ENCODE measurements around the gene NOXO1. TPM values are rescaled to one million over a fixed set of nuclear protein-coding genes. Genes with fewer than 3 reads are reported as not detected.
A peak's percentile ranks its signal among the peaks of the same experiment; 100 is the strongest.

Gene NOXO1
- total and polyA plus RNA-seq, 8 donors, result 0.35 to 1.6 (median 0.58) TPM; not detected in 1

DNA sequence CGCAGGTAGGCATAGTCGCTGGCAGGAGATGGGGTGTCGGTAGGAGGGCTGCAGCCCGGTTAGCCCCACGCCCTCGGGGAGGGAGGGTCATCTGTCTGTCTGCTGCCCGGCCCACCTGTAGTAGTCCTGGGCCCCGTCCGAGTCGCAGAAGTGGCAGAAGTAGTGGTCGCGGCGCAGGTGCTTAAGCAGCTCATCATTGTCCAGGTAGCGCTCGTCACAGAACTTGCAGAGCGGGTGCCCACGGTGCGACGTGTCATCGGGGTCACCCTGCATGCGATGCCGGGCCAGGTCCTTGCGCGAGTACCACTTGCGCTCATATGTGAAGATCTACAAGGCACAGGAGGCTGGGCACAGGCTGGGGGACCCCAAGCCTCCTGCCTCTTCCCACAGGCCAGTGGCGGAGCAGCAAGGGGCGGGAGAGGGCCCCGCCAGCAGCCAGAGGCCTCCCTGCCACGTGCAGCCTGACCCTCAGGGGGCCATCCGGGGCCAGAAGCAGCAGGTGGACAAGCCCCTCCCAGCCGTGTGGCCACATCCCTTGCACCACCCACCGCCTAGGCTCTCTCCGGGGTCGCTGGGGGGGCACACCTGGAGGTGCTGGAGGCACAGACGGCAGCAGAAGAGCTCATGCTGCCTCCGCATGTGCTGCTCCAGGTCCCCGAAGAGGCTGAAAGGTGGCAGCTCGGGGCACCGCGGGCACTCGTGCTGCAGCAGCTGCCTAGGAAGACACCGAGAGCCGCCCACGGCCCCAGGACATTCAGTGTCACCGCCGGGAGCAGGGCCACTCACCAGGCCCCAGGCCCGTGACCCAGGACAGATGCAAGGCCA, 21.3 kb upstream of the NOXO1 start:
- intact Hi-C loops (cut with DNase I), result no loop called here
- Histone ChIP-seq H3K27ac (no peak overlapping the region), H3K36me3 (peaks cover 19 to 57% (median 39%) of the 10 kb centered on the region in 3 donors), H3K9me3 (no peaks in the 10 kb centered on the region), H3K27me3 (no peaks in the 10 kb centered on the region), H3K4me3 (no peak overlapping the region), H3K4me1 (peaks cover 14 to 33% (median 33%) of the 10 kb centered on the region in 3 donors)
- WGBS, 2 donors, result 90 to 91% methylated on average over 47 of the region's 47 CpGs
- TF ChIP-seq CTCF (IDR thresholded peaks at IDR 0.05), result no peak
- no peak for FAIRE-seq
- DNase-seq, result peak in 5 of 6 donors; percentile 16 to 79 (median 57)
- no peak for ATAC-seq

DNA sequence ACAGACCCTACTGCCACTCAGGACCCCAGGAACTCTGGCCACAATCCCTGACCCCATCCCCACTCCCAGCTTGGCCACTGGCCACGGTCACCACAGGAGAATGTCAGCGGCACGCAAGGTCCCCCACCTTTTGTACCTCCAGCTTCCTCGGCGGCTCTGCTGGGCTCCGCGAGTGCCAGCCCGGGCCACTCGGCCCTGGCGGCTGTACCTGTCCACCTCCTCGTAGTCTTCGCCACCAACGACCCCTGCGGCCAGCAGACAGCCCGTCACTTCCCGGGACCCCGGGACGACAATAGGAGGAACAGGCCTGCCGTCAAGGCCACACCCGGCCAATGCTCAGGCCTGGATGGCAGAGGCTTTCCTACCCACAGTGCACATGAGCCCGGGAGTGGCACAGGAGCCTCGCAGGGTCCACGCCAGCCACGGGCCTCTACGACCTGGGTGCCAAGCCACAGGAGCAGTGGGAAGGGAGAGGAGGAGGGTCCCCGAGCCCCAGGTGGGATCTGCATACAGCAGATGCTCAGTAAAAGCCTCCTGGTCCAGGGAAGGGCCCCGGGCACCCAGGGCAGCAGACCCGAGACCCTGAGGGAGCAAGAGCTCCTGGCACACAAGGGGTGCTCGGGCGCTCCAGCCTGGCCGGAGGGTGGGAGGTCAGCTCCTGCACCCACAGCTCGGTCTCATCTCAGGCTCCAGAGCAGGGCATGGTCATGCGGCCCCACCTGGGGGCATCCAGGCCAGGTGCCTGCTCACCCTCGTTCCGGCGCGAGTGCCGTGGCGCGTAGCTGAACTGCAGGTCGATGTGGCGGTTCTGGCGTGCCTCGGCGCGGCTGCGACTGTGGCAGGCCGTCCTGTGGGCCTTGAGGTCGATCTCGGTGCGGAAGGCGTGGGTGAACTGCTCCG, 20.4 kb upstream of the NOXO1 start:
- H3K9me3 ChIP-seq, result no peaks in the 10 kb centered on the region
- FAIRE-seq, result no peak
- intact Hi-C loops (cut with DNase I), result no loop called here
- DNase-seq, result peak in 5 of 6 donors; percentile 8 to 80 (median 51)
- no peaks in the 10 kb centered on the region for H3K27me3 ChIP-seq
- no peak overlapping the region for H3K4me3 ChIP-seq
- 92 to 94% methylated on average over 47 to 53 of the region's 53 CpGs for WGBS, 2 donors
- H3K4me1 ChIP-seq, result peaks cover 9 to 25% (median 24%) of the 10 kb centered on the region in 3 donors
- no peak for TF ChIP-seq CTCF (IDR thresholded peaks at IDR 0.05)
- ATAC-seq, result no peak
- no peak overlapping the region for H3K27ac ChIP-seq
- peaks cover 19 to 64% (median 39%) of the 10 kb centered on the region in 3 donors for H3K36me3 ChIP-seq

GRCh38 chr16:2001035-2001434, 19.8 kb upstream of the NOXO1 start:
- peak in 2 of 6 donors; percentile 27 to 69 for DNase-seq

DNA sequence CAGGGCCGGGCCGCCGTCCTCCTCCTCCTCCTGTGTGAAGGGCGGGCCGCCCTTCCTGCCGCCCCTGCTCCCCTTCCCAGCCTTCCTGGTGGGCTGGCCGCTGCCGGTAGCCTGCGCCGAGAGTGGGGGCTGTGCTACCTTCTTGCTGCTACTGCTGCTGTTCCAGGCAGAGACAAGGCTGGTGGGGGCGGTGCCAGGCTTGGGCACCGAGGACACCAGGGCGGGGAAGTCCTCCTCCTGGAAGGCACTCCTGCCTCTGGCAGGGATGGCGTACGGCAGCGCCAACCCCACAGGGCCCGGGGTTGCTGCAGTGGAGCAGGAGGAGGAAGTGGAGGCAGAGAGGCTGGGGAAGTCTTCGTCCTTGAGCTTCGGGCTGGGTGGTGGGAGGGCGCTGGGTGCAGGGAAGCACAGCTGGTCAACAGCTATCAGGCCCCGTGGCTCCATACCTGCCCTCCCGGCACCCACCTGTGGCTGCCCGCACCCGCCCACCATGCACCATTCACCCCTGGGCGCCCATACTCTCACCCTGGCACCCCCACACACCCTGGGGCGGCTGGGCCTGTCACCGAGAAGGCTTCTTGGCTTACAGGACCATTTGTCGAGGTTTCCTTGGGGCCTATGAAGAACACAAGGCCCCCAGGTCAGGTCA, 18.7 kb upstream of the NOXO1 start:
- 88 to 90% methylated on average over 26 to 28 of the region's 28 CpGs for WGBS, 2 donors
- H3K36me3 ChIP-seq, result peaks cover 19 to 64% (median 39%) of the 10 kb centered on the region in 3 donors
- no peak overlapping the region for H3K27ac ChIP-seq
- FAIRE-seq, result no peak
- peaks cover 9 to 15% (median 10%) of the 10 kb centered on the region in 3 donors for H3K4me1 ChIP-seq
- TF ChIP-seq CTCF (IDR thresholded peaks at IDR 0.05), result no peak
- no peak overlapping the region for H3K4me3 ChIP-seq
- peak in 4 of 6 donors; percentile 16 to 79 (median 46) for DNase-seq
- no peaks in the 10 kb centered on the region for H3K9me3 ChIP-seq
- no peaks in the 10 kb centered on the region for H3K27me3 ChIP-seq
- intact Hi-C loops (cut with DNase I), result no loop called here
- no peak for ATAC-seq

More at GRCh38 chr16:2001035-2001434, 19.8 kb upstream of the NOXO1 start:
- ATAC-seq, result no peak
- H3K4me1 ChIP-seq, result peaks cover 9 to 23% (median 20%) of the 10 kb centered on the region in 3 donors
- 95 to 96% methylated on average over 18 to 19 of the region's 19 CpGs for WGBS, 2 donors
- no peak for TF ChIP-seq CTCF (IDR thresholded peaks at IDR 0.05)
- H3K9me3 ChIP-seq, result no peaks in the 10 kb centered on the region
- H3K4me3 ChIP-seq, result no peak overlapping the region
- FAIRE-seq, result no peak
- H3K27me3 ChIP-seq, result no peaks in the 10 kb centered on the region
- no peak overlapping the region for H3K27ac ChIP-seq
- intact Hi-C loops (cut with DNase I), result no loop called here
- H3K36me3 ChIP-seq, result peaks cover 19 to 64% (median 39%) of the 10 kb centered on the region in 3 donors

All from pancreas (tissue), 10 donors.